Activated CD8-positive, alpha-beta T cell treated with anti-CD3 and anti-CD28 coated beads for 36 hours (primary cell): Measurements from ENCODE around the gene DAPK3. TPM values are rescaled to one million over a fixed set of nuclear protein-coding genes. Genes with fewer than 3 reads are reported as not detected.

Experiments used
- ATAC-seq: fragments of 200-7000 bp; cut with Tn5 transposase; one replicate; pipeline ENCODE4 v1.10.0; 2021; ENCODE audit warnings: mild to moderate bottlenecking, moderate library complexity
- CTCF ChIA-PET: fragments of 350-600 bp; sonication (Branson Sonifier 250); formaldehyde crosslinking; loops from one replicate; lab custom pipeline; 2021; ENCODE audit warnings: antibody characterized with exemption; lab: Charles Lee
- POLR2A ChIA-PET: fragments of 350-600 bp; sonication (Branson Sonifier 250); formaldehyde crosslinking; loops from one replicate; lab custom pipeline; 2021; ENCODE audit warnings: antibody characterized with exemption; lab: Charles Lee
- DNase-seq: peaks from one replicate; pipeline ENCODE4 v3.0.0-alpha.2; 2020
- H3K27ac Mint-ChIP-seq: one replicate; pipeline ENCODE4 v1.8.0; 2021; ENCODE audit warnings: mild to moderate bottlenecking, mixed read lengths
- H3K27me3 Mint-ChIP-seq: one replicate; pipeline ENCODE4 v1.8.0; 2021; ENCODE audit warnings: mixed read lengths
- H3K36me3 Mint-ChIP-seq: one replicate; pipeline ENCODE4 v1.8.0; 2021; ENCODE audit warnings: low read depth, mixed read lengths
- H3K4me1 Mint-ChIP-seq: one replicate; pipeline ENCODE4 v1.8.0; 2021; ENCODE audit warnings: low read depth, mixed read lengths
- H3K4me3 Mint-ChIP-seq: one replicate; pipeline ENCODE4 v1.8.0; 2021; ENCODE audit warnings: mild to moderate bottlenecking, moderate library complexity, mixed read lengths
- H3K9me3 Mint-ChIP-seq: one replicate; pipeline ENCODE4 v1.8.0; 2021; ENCODE audit warnings: mixed read lengths
- intact Hi-C: fragments of 100-400 bp; cut with micrococcal nuclease; formaldehyde crosslinking; loops from one replicate; pipeline ENCODE4 v1.10.0; 2022
- total RNA-seq, 2 experiments: library from RNA; stranded (reverse); gene quantifications; one replicate each; pipeline ENCODE4 v1.2.3, GENCODE V29; 2021
- TF ChIP-seq, protein P1 (sequence below): fragments of 200-600 bp; IDR thresholded peaks from one replicate; pipeline ENCODE4 v1.8.0; 2022; ENCODE audit warnings: antibody characterized with exemption, mild to moderate bottlenecking

DAPK3 gene
- 10 to 100 TPM; 27.2 to 27.5 TPM for total RNA-seq

DNA sequence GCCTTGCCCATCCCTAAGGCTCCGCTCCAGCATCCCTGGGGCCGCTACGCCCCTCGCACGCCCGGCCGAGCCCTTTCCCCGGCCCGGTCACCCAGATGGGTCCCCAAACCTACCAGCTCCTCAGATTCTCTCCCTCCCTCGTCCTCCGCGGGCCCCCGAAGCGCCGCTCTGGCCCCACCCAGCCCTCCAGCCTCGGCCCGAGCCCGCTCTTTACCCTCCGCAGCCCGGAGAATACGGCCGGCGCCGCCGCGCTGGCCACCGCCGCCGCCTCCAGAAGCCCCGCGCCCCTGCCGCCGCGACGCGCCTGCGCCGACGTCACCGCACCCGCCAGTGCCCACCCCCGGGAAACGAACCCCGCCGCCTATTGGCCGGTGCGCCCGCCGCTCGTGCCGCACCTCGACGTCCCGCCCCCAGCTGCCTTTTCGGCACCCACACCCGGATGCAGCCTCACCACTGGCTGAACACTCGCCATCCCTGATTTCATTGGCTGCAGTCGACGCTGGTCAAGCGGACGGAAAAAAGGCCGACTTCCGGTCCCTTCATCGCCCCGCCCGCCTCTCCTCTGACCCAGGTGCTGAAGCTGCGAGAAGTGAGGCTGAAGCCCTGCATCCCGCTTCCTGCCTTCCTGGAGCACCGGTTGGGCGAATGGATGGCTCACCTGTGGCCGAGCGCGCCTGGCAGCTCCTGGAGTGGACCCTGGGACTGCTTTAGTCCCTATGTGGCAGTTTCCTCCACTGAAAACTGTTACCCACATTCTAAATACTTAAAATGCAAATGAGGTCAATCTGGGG is at the start of gene DAPK3:
DAPK3 (minus strand) TSS at position 292 of the 791 bp plus-strand sequence. CDS start 1,364 bp downstream, outside the sequence.
- Mint-ChIP-seq H3K27me3 (no peaks in the 10 kb centered on the region), H3K36me3 (peaks cover 9% of the 10 kb centered on the region), H3K4me3 (peak within 1 kb of the TSS; percentile 87), H3K9me3 (no peaks in the 10 kb centered on the region), H3K27ac (peak within 1 kb of the TSS; percentile 78), H3K4me1 (peaks cover 24% of the 10 kb centered on the region)
- ChIA-PET CTCF (interaction anchor here (0.6 to 3.9 kb wide), 4 partner anchors 9 to 88 kb away, joined by 3 to 16 read pairs (median 6); partner anchors contain the start of gene EEF2), POLR2A (interaction anchor here (1.0 to 3.2 kb wide), 4 partner anchors 9 to 19 kb away, joined by 3 to 131 read pairs (median 7); partner anchors contain the start of gene EEF2)
- DNase-seq: peak; percentile 96
- TF ChIP-seq, protein P1, sequence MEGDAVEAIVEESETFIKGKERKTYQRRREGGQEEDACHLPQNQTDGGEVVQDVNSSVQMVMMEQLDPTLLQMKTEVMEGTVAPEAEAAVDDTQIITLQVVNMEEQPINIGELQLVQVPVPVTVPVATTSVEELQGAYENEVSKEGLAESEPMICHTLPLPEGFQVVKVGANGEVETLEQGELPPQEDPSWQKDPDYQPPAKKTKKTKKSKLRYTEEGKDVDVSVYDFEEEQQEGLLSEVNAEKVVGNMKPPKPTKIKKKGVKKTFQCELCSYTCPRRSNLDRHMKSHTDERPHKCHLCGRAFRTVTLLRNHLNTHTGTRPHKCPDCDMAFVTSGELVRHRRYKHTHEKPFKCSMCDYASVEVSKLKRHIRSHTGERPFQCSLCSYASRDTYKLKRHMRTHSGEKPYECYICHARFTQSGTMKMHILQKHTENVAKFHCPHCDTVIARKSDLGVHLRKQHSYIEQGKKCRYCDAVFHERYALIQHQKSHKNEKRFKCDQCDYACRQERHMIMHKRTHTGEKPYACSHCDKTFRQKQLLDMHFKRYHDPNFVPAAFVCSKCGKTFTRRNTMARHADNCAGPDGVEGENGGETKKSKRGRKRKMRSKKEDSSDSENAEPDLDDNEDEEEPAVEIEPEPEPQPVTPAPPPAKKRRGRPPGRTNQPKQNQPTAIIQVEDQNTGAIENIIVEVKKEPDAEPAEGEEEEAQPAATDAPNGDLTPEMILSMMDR: no peak
- intact Hi-C loops: no loop called here
- ATAC-seq: peak; percentile 95

DNA sequence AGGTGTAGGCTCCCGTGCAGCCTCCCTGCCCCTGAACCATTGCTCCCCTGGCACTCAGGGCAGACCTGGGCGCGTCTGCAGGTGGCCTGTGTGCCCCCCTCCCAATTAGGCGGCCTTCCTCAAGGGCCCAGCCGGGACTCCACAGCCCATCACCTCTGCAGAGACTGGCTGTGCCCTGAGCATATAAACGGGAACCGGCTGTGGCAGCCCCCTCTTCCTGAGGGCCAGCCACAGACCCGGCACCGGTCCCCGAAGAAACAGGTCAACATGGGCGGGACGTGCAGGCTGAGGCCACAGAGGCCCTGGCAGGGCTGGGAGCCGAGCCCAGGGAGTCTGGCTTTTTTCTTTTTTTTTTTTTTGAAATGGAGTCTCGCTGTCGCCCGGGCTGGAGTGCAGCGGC is 48.7 kb upstream of the DAPK3 start:
- CTCF ChIA-PET: no interaction called here
- H3K4me3 Mint-ChIP-seq: no peak overlapping the region
- no peak for DNase-seq
- H3K4me1 Mint-ChIP-seq: no peaks in the 10 kb centered on the region
- no peaks in the 10 kb centered on the region for H3K27me3 Mint-ChIP-seq
- H3K27ac Mint-ChIP-seq: no peak overlapping the region
- POLR2A ChIA-PET: interaction anchor here (1.4 kb wide), 1 partner anchor 12 kb away, joined by 4 read pairs; the partner anchor contains the start of gene PIAS4
- intact Hi-C loops: no loop called here
- TF ChIP-seq, protein P1: no peak
- H3K9me3 Mint-ChIP-seq: no peaks in the 10 kb centered on the region
- ATAC-seq: no peak
- peaks cover 6% of the 10 kb centered on the region for H3K36me3 Mint-ChIP-seq

DNA sequence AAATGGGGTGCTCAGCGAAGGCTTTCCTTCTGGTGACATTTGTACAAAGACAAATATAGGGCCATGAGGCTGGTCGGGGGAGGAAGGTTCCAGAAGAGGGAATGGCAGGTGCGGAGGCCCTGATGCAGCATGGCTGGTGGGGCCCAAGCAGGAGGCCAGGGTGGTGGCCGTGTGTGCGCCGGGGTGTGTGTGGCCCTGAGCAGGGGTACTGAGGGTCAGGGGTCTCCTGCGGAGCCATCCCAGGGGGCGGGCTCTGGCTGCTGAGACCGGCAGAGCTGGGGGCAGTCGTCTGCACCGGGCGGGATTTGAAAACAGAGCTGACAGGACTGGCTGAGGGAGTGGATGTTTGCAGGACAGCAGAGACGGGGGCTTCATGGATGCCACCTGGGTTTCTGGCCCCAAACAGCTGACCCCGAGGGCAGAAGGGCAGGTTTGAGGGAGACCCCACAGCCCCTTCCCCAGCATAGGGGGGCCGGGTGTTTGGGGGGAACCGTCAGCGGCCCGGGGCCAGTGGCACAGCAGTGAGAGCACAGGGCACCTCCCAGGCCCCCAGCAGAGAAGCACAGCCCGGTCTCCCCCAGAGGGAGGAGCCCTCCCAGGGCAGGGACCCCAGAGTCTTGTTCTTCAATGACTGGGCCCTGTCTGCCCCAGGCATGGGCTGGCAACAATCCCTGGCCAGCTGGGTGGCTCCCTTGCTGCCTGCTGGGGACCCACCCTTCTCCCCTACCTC is 48.0 kb upstream of the DAPK3 start:
- H3K27me3 Mint-ChIP-seq: no peaks in the 10 kb centered on the region
- TF ChIP-seq, protein P1: no peak
- no peaks in the 10 kb centered on the region for H3K9me3 Mint-ChIP-seq
- H3K4me3 Mint-ChIP-seq: no peak overlapping the region
- H3K27ac Mint-ChIP-seq: no peak overlapping the region
- intact Hi-C loops: no loop called here
- DNase-seq (no peak), ATAC-seq (no peak)
- H3K4me1 Mint-ChIP-seq: no peaks in the 10 kb centered on the region
- ChIA-PET CTCF (no interaction called here), POLR2A (interaction anchor here (1.4 kb wide), 1 partner anchor 11 kb away, joined by 4 read pairs; the partner anchor contains the start of gene PIAS4)
- H3K36me3 Mint-ChIP-seq: peaks cover 6% of the 10 kb centered on the region

DNA sequence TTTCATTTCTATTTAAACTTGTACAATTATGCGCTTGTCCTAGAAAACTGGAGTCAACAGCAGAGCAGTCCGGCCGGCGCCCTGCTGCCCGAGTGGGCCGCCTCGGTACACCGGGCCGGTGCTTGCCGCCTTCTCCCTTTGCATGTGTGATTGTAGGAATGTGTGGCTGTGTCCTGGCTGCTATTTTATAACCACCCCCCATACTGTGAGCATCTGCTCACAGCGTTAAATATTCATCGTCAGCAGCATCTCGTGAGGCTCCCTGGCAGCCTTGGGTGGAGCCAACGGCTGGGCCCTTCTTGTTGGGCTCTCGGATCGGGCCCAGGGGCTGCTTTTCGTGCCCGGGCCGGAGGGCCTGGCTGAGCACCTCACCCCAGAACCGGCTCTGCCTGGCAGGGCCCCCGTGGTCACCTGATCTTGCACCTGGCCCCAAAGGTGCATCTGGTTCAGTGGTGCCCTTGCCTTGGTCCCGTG is 47.3 kb upstream of the DAPK3 start:
- Mint-ChIP-seq H3K27ac (no peak overlapping the region), H3K36me3 (peaks cover 6% of the 10 kb centered on the region), H3K4me1 (no peaks in the 10 kb centered on the region), H3K9me3 (no peaks in the 10 kb centered on the region), H3K4me3 (no peak overlapping the region), H3K27me3 (no peaks in the 10 kb centered on the region)
- intact Hi-C loops: no loop called here
- CTCF ChIA-PET: no interaction called here
- DNase-seq: no peak
- POLR2A ChIA-PET: no interaction called here
- no peak for ATAC-seq
- TF ChIP-seq, protein P1: no peak
